GM12878 (cell line): ENCODE measurements around the gene RNASEL. TPM values are rescaled to one million over a fixed set of nuclear protein-coding genes. Genes with fewer than 3 reads are reported as not detected.

ENCODE experiments used
- ATAC-seq: fragments of 200-7000 bp; cut with Tn5 transposase; 3 replicates; pipeline ENCODE4 v1.9.1; 2020; ENCODE audit warnings: mild to moderate bottlenecking, moderate library complexity
- BruUV-seq: library from RNA; stranded (reverse); fragments of 400-500 nt; replicated peaks from 2 replicates; lab custom pipeline; 2021; lab: Mats Ljungman, UMichigan
- CTCF ChIA-PET: fragments of 300-600 bp; sonication (Branson Sonifier 250); formaldehyde crosslinking; extraction: SDS; loops from one replicate; lab custom pipeline; 2021; ENCODE audit warnings: inconsistent platforms; lab: Yijun Ruan, JAX
- POLR2A ChIA-PET: fragments of 350-600 bp; formaldehyde crosslinking; extraction: SDS; loops from one replicate; lab custom pipeline; 2021; ENCODE audit warnings: inconsistent platforms; lab: Charles Lee
- RAD21 ChIA-PET: fragments of 300-600 bp; sonication (Branson Sonifier 250); formaldehyde crosslinking; loops from one replicate; lab custom pipeline; 2023; ENCODE audit warnings: antibody characterized with exemption; ENCODE audit not compliant: unreplicated experiment; lab: Charles Lee
- SMC1A ChIA-PET: fragments of 300-600 bp; sonication (Branson Sonifier 250); formaldehyde crosslinking; loops from one replicate; lab custom pipeline; 2023; ENCODE audit not compliant: unreplicated experiment, uncharacterized antibody; lab: Charles Lee
- DNase-seq: peaks from one replicate; pipeline ENCODE4 v3.0.0-alpha.2; 2011; ENCODE audit warnings: low read depth, low spot score
- FAIRE-seq: peaks from 3 replicates; lab custom pipeline; 2011; peaks lifted over from hg19 to GRCh38; lab: Jason Lieb, UNC
- H2AFZ ChIP-seq: 2 replicates; pipeline ENCODE4 v1.6.0; 2011; ENCODE audit warnings: low read depth, low read length, control low read depth; ENCODE audit not compliant: control insufficient read depth
- H3K27ac ChIP-seq: 2 replicates; pipeline ENCODE4 v1.5.1; 2011; ENCODE audit warnings: control low read depth; ENCODE audit not compliant: control insufficient read depth, insufficient read depth
- H3K27me3 ChIP-seq, 2 experiments: replicated peaks in 1 of 2; 2 replicates each; pipeline versions ENCODE4 v1.6.0 to v1.6.1; 2011; ENCODE audit warnings: low read length in 1 of 2; ENCODE audit not compliant: control insufficient read depth in 2 of 2, insufficient read depth in 2 of 2
- H3K36me3 ChIP-seq, 2 experiments: 2 replicates each; pipeline ENCODE4 v1.5.1; 2011; ENCODE audit warnings: low read length in 1 of 2; ENCODE audit not compliant: control insufficient read depth in 2 of 2, insufficient read depth in 2 of 2
- H3K4me1 ChIP-seq: 2 replicates; pipeline ENCODE4 v1.6.1; 2011; ENCODE audit warnings: mild to moderate bottlenecking, low read length, moderate library complexity, mixed read lengths; ENCODE audit not compliant: control insufficient read depth, insufficient read depth
- H3K4me2 ChIP-seq: 2 replicates; pipeline ENCODE4 v1.6.0; 2011; ENCODE audit warnings: control low read depth; ENCODE audit not compliant: control insufficient read depth, insufficient read depth
- H3K4me3 ChIP-seq: fragments of 200-600 bp; sonication (generic); 2 replicates; pipeline ENCODE4 v1.5.1; 2016
- H3K79me2 ChIP-seq: 2 replicates; pipeline ENCODE4 v1.6.0; 2011; ENCODE audit warnings: low read length; ENCODE audit not compliant: control insufficient read depth, insufficient read depth
- H3K9ac ChIP-seq: 2 replicates; pipeline ENCODE4 v1.8.0; 2011; ENCODE audit warnings: low read length, control low read depth, mixed read lengths; ENCODE audit not compliant: control insufficient read depth, insufficient read depth
- H3K9me3 ChIP-seq: replicated peaks from 3 replicates; pipeline ENCODE4 v1.5.1; 2011; ENCODE audit warnings: mild to moderate bottlenecking, low read length; ENCODE audit not compliant: control insufficient read depth, insufficient read depth
- H4K20me1 ChIP-seq: 2 replicates; pipeline ENCODE4 v1.6.0; 2011; ENCODE audit not compliant: control insufficient read depth, insufficient read depth
- CHD2 ChIP-seq: IDR thresholded peaks from 2 replicates; pipeline ENCODE4 v1.6.1; 2011; ENCODE audit warnings: low read depth, low read length, improper control_type of control experiment, borderline replicate concordance
- EGR1 ChIP-seq, 2 experiments: IDR thresholded peaks; 1 replicate in 1 of 2; 2 replicates in 1 of 2; pipeline ENCODE4 v1.6.1; 2011 to 2012; ENCODE audit warnings: low read depth in 2 of 2, low read length in 2 of 2, borderline replicate concordance in 1 of 2, mild to moderate bottlenecking in 1 of 2, moderate library complexity in 1 of 2
- IKZF2 ChIP-seq, 2 experiments: fragments of 450-650 bp; IDR thresholded peaks; 2 replicates each; pipeline ENCODE4 v1.6.1; 2017; ENCODE audit warnings: mild to moderate bottlenecking in 2 of 2, moderate library complexity in 2 of 2
- NR2F1 ChIP-seq: fragments of 450-650 bp; conservative IDR thresholded peaks from 2 replicates; pipeline ENCODE4 v1.6.1; 2017; ENCODE audit warnings: mild to moderate bottlenecking
- RELA ChIP-seq: fragments of 450-650 bp; IDR thresholded peaks from 2 replicates; pipeline ENCODE4 v1.8.0; 2014; ENCODE audit warnings: borderline replicate concordance; ENCODE audit not compliant: partially characterized antibody
- TAF1 ChIP-seq: IDR thresholded peaks from 2 replicates; pipeline ENCODE4 v1.6.1; 2011; ENCODE audit warnings: mild to moderate bottlenecking, low read depth, low read length, borderline replicate concordance
- TCF12 ChIP-seq: IDR thresholded peaks from 2 replicates; pipeline ENCODE4 v1.6.1; 2011; ENCODE audit warnings: low read depth, mild to moderate bottlenecking, low read length
- ZNF274 ChIP-seq: IDR thresholded peaks from one replicate; pipeline ENCODE4 v1.8.0; 2011; ENCODE audit not compliant: insufficient read length, insufficient read depth
- WGBS: methylation state at CpG from one replicate; pipeline ENCODE4 v1.1.6; 2016; ENCODE audit warnings: low lambda C conversion rate; ENCODE audit not compliant: insufficient replicate concordance, insufficient coverage; ENCODE audit errors: missing lambda C conversion rate; 5-methylcytosine and 5-hydroxymethylcytosine counted together
- in situ Hi-C: fragments of 300-500 bp; cut with MboI; formaldehyde crosslinking; loops from 9 replicates; pipeline ENCODE4 v1.14.3; 2018; ENCODE audit warnings: mixed read lengths
- intact Hi-C: fragments of 100-400 bp; cut with micrococcal nuclease; formaldehyde crosslinking; loops from one replicate; pipeline ENCODE4 v1.14.2; 2022; ENCODE audit not compliant: unreplicated experiment
- polyA plus RNA-seq, 11 experiments: library from polyadenylated mRNA; depleted of rRNA in 4 of 11; unstranded in 6 of 11; stranded (reverse) in 5 of 11; fragments of >200 nt; fragmentation: Nextera tagmentation in 4 of 11; fragmentation: Illumina TruSeq in 1 of 11; extraction: Ambion mirVana in 4 of 11; extraction: Trizol in 1 of 11; gene quantifications; 1 replicate in 1 of 11; 2 replicates in 10 of 11; pipeline versions ENCODE4 v1.2.1 to v1.2.3, GENCODE V29; 2011 to 2016; ENCODE audit warnings: inconsistent platforms in 2 of 11, missing spikeins in 2 of 11, low read depth in 1 of 11
- total RNA-seq, 4 experiments: library from RNA; depleted of rRNA in 3 of 4; stranded (reverse); fragments of >200 nt in 3 of 4; fragmentation: Illumina TruSeq in 1 of 4; extraction: Trizol in 1 of 4; gene quantifications; 2 replicates each; pipeline versions ENCODE4 v1.2.1 to v1.2.3, GENCODE V29; 2013 to 2021

Gene RNASEL
- total and polyA plus RNA-seq, 10 of the 15 experiments (the other 5 are each of a cell fraction or from before 2014, with no cell fraction given) = 3.0 to 10.8 (median 5.0) TPM

GRCh38 chr1:182614796-182615454 is 25.9 kb upstream of the RNASEL start (continued):
- TF ChIP-seq NR2F1 = peak; percentile 61; the same call in 1 of the 2 replicates
- peak in 1 of 2 experiments; percentile 98; a peak in 2 of 3 replicates for TF ChIP-seq EGR1 (IDR thresholded peaks at IDR 0.05; ENCODE audit: borderline replicate concordance in 1 of 2, low read depth in 2 of 2, low read length in 2 of 2)
- peak; percentile 57 for TF ChIP-seq RELA

GRCh38 chr1:182611787-182612186 is 22.7 kb upstream of the RNASEL start:
- RAD21 ChIA-PET = interaction anchor here (0.6 to 9.4 kb wide), 7 partner anchors 7 to 171 kb away, joined by 3 to 121 read pairs (median 4); partner anchors contain the start of gene RGS16
- intact Hi-C loops = no loop called here
- H3K9me3 ChIP-seq = no peaks in the 10 kb centered on the region
- FAIRE-seq = no peak
- H3K9ac ChIP-seq = no peak overlapping the region
- no peak overlapping the region for H3K27ac ChIP-seq
- 93% methylated on average over 8 of the region's 8 CpGs for WGBS
- no peak overlapping the region for H3K4me3 ChIP-seq
- no peaks in the 10 kb centered on the region for H3K36me3 ChIP-seq
- no peak overlapping the region for H2AFZ ChIP-seq
- TF ChIP-seq CHD2 (no peak), ZNF274 (no peak), TAF1 (no peak), TCF12 (peak; percentile 35; the same call in 1 of the 2 replicates), IKZF2 (IDR thresholded peaks at IDR 0.05) (no peak)
- TF ChIP-seq, all 136 proteins: peak for 1
- no peaks in the 10 kb centered on the region for H3K79me2 ChIP-seq
- peaks cover 62% of the 10 kb centered on the region for H3K4me1 ChIP-seq
- no TSS peak for BruUV-seq
- ChIA-PET CTCF (interaction anchor here (1.1 to 37.4 kb wide), 7 partner anchors 8 to 177 kb away, joined by 3 to 1888 read pairs (median 4); partner anchors contain the start of genes NPL and RGS16), POLR2A (interaction anchor here (0.6 to 1.5 kb wide), 9 partner anchors 9 to 968 kb away, joined by 3 to 7 read pairs (median 4); no protein-coding TSS in a partner anchor), SMC1A (interaction anchor here (0.6 to 19.4 kb wide), 7 partner anchors 9 to 171 kb away, joined by 3 to 238 read pairs (median 7); partner anchors contain the start of gene RGS16)
- ATAC-seq = no peak
- H3K4me2 ChIP-seq = peak overlapping the region; percentile 45; the same call in 1 of the 2 replicates
- H4K20me1 ChIP-seq = no peaks in the 10 kb centered on the region
- DNase-seq = no peak
- in situ Hi-C loops = no loop called here
- no peaks in the 10 kb centered on the region for H3K27me3 ChIP-seq
